Upper lobe of right lung (tissue), 1 donor: ENCODE data around the gene ZNF618. TPM values are rescaled to one million over a fixed set of nuclear protein-coding genes. Genes with fewer than 3 reads are reported as not detected.
A peak's percentile ranks its signal among the peaks of the same experiment; 100 is the strongest.

Source experiments
- ATAC-seq: fragments of 200-7000 bp; cut with Tn5 transposase; one replicate; pipeline ENCODE4 v1.9.1; 2020; ENCODE audit warnings: mild to moderate bottlenecking, moderate library complexity
- DNase-seq: peaks from one replicate; pipeline ENCODE4 v3.0.0-alpha.2; 2020
- H3K27ac ChIP-seq: fragments of 200-600 bp; one replicate; pipeline ENCODE4 v1.8.0; 2022
- H3K27me3 ChIP-seq: fragments of 200-600 bp; one replicate; pipeline ENCODE4 v1.8.0; 2022; ENCODE audit warnings: mild to moderate bottlenecking
- H3K36me3 ChIP-seq: fragments of 200-600 bp; one replicate; pipeline ENCODE4 v1.8.0; 2022
- H3K4me1 ChIP-seq: fragments of 200-600 bp; one replicate; pipeline ENCODE4 v1.8.0; 2022
- H3K4me3 ChIP-seq: fragments of 200-600 bp; one replicate; pipeline ENCODE4 v1.8.0; 2022; ENCODE audit warnings: mild to moderate bottlenecking
- H3K9me3 ChIP-seq: fragments of 200-600 bp; one replicate; pipeline ENCODE4 v1.8.0; 2022
- intact Hi-C: fragments of 100-400 bp; cut with DNase I; formaldehyde crosslinking; loops from one replicate; pipeline ENCODE4 v1.11.0; 2022
- total RNA-seq: library from RNA; stranded (reverse); fragmentation: NEBNext Ultra II Directional; extraction: Animal tissue kit (Norgen Biotek cat#: 25700); gene quantifications from one replicate; pipeline ENCODE4 v1.2.1, GENCODE V29; 2021
- TF ChIP-seq, protein P1 (sequence below): fragments of 200-600 bp; IDR thresholded peaks from one replicate; pipeline ENCODE4 v1.8.0; 2022; ENCODE audit warnings: antibody characterized with exemption
- donor health status: DM: no; HTN: yes; CAD: no; lungs with severe emphysema.

ZNF618 gene
- total RNA-seq, 1 donor from 2014 or later = 9.8 TPM

- peak; percentile 20 for ATAC-seq
These were observed 194.3 kb downstream of the ZNF618 start for GRCh38 chr9:114070188-114071103.

DNA sequence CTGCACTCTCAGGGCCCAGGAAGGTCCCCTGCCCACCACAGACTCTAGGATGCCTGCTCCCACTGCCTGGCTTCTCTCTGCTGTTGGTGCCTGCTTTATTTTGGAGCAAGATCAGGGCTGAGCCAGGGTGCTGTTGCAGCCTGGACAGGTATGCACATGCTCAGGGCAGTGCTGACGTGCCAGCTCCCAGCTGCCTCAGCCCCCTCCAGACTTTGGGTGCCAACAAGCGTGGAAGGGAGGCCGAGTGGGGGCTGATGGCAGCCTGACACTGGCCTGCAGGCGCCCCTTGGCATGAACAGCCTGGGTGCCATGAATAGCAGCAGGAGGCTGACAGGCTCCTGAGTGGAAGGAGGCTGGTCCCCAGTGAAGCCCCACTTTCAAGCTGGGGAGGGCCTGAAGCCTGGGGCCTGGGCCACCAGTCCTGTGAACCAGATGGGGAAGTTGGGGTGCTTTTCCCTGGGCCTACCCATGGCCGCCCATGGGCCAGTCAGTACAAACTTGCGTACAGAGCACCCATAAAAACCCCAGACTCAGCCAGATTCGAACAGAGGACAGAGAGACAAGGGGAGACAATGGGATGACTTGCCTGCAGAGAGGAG lies 195.2 kb downstream of the ZNF618 start:
- H3K9me3 ChIP-seq = no peaks in the 10 kb centered on the region
- H3K27me3 ChIP-seq = no peaks in the 10 kb centered on the region
- intact Hi-C loops = no loop called here
- H3K36me3 ChIP-seq = no peaks in the 10 kb centered on the region
- ATAC-seq (no peak), DNase-seq (peak; percentile 48)
- H3K4me1 ChIP-seq = peaks cover 7% of the 10 kb centered on the region
- TF ChIP-seq, protein P1, sequence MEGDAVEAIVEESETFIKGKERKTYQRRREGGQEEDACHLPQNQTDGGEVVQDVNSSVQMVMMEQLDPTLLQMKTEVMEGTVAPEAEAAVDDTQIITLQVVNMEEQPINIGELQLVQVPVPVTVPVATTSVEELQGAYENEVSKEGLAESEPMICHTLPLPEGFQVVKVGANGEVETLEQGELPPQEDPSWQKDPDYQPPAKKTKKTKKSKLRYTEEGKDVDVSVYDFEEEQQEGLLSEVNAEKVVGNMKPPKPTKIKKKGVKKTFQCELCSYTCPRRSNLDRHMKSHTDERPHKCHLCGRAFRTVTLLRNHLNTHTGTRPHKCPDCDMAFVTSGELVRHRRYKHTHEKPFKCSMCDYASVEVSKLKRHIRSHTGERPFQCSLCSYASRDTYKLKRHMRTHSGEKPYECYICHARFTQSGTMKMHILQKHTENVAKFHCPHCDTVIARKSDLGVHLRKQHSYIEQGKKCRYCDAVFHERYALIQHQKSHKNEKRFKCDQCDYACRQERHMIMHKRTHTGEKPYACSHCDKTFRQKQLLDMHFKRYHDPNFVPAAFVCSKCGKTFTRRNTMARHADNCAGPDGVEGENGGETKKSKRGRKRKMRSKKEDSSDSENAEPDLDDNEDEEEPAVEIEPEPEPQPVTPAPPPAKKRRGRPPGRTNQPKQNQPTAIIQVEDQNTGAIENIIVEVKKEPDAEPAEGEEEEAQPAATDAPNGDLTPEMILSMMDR = no peak
- no peak overlapping the region for H3K4me3 ChIP-seq
- no peak overlapping the region for H3K27ac ChIP-seq

More at GRCh38 chr9:114070188-114071103, 194.3 kb downstream of the ZNF618 start:
- intact Hi-C loops = no loop called here
- H3K4me3 ChIP-seq = no peak overlapping the region
- TF ChIP-seq, protein P1 = no peak
- no peaks in the 10 kb centered on the region for H3K27me3 ChIP-seq
- H3K9me3 ChIP-seq = no peaks in the 10 kb centered on the region
- peaks cover 7% of the 10 kb centered on the region for H3K4me1 ChIP-seq
- peak; percentile 59 for DNase-seq
- no peaks in the 10 kb centered on the region for H3K36me3 ChIP-seq
- H3K27ac ChIP-seq = no peak overlapping the region

GRCh38 chr9:114072184-114073140 lies 196.4 kb downstream of the ZNF618 start:
- peak; percentile 71 for DNase-seq
- TF ChIP-seq, protein P1 = no peak
- Histone ChIP-seq H3K4me1 (peaks cover 7% of the 10 kb centered on the region), H3K4me3 (no peak overlapping the region), H3K27me3 (no peaks in the 10 kb centered on the region), H3K27ac (no peak overlapping the region), H3K9me3 (no peaks in the 10 kb centered on the region), H3K36me3 (no peaks in the 10 kb centered on the region)
- intact Hi-C loops = no loop called here
- peak; percentile 67 for ATAC-seq

DNA sequence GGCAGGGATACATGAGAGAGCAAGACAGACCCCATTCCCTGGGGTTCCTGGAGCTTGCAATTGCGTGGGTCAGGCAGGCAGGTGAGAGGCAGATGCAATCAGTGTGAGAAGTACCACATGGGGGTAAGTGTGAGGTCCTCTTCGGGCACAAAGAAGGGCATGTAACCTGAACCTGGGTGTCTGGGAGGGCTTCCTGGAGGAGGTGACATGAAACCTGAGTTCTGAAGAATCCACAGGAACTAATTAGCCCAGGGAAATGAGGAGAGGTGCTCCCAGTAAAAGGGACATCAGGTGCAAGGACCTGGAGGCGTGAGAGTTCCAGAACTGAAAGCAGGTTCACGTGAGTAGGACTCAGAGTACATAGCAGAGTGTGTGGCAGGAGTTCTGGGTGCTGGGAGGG lies 199.5 kb downstream of the ZNF618 start:
- TF ChIP-seq, protein P1 = no peak
- intact Hi-C loops = no loop called here
- Histone ChIP-seq H3K4me1 (peaks cover 10% of the 10 kb centered on the region), H3K36me3 (no peaks in the 10 kb centered on the region), H3K9me3 (no peaks in the 10 kb centered on the region), H3K4me3 (no peak overlapping the region), H3K27ac (no peak overlapping the region), H3K27me3 (no peaks in the 10 kb centered on the region)
- ATAC-seq = no peak
- DNase-seq = no peak
